Measurements from ENCODE around the gene FBN1.

GRCh38 chr15:48643776-48644466 is 1.6 kb downstream of the FBN1 start:
- no peak for TF ChIP-seq CTCF (tag by site-specific recombination; IDR thresholded peaks at IDR 0.05)
- no peak for TF ChIP-seq ZNF580 (tag by site-specific recombination; IDR thresholded peaks at IDR 0.05)
- TF ChIP-seq KLF9 (tag by site-specific recombination; IDR thresholded peaks at IDR 0.05; ENCODE audit: low read depth), result no peak

Data from HEK293 (cell line).